ENCODE measurements around the gene AHDC1. TPM values are rescaled to one million over a fixed set of nuclear protein-coding genes. Genes with fewer than 3 reads are reported as not detected.
"Not testable (repeated sequence)": the region's sequence is repeated elsewhere in the genome, so short reads cannot be mapped to it uniquely, and the experiment has no call there.

Gene AHDC1
- polyA plus RNA-seq, 1 donor = 19.5 TPM

DNA sequence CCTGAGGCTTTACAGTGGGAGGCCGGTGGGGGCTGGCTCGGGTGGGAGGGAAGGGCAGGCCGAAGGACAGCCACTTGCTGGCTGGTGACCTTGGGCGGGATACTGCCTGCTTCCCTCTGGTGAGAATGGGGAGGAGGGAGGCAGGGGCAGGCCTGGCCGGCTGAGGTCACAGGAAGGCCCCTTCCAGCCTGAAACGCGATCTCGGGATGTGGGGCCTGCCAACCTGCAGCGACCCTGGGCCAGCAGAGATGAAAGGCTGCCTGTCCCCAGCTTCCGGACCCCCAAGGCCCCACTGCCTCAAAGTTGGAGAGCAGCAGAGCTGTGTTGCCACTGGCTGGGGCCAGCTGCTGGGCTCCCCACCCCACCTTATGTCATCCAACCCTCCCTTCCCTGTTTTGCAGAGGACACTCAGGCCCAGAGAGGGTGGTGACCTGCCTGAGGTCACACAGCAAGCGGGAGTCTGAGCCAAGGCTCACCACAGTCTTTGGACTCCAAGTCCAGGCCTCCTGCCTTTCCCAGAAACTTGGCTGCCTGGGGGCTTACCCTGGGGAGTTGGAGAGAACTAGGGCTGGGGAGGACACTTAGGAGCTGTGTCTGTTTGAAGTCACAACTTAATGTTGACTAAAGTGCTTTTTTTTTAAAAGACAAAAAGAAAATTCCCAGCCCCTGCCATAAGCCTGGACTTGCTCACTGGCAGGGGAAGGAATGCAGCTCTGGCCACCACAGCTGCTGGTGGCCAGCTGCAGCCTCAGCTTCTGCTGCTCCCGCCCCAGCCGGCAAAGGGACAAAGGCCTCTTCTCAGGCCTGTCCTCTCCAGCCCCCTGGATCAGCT, 99.1 kb downstream of the AHDC1 start:
- H3K9me3 ChIP-seq (ENCODE audit: control insufficient read depth, low read depth, low read length) = no peaks in the 10 kb centered on the region
- DNase-seq = peak in 1 of 2 donors; percentile 75

DNA sequence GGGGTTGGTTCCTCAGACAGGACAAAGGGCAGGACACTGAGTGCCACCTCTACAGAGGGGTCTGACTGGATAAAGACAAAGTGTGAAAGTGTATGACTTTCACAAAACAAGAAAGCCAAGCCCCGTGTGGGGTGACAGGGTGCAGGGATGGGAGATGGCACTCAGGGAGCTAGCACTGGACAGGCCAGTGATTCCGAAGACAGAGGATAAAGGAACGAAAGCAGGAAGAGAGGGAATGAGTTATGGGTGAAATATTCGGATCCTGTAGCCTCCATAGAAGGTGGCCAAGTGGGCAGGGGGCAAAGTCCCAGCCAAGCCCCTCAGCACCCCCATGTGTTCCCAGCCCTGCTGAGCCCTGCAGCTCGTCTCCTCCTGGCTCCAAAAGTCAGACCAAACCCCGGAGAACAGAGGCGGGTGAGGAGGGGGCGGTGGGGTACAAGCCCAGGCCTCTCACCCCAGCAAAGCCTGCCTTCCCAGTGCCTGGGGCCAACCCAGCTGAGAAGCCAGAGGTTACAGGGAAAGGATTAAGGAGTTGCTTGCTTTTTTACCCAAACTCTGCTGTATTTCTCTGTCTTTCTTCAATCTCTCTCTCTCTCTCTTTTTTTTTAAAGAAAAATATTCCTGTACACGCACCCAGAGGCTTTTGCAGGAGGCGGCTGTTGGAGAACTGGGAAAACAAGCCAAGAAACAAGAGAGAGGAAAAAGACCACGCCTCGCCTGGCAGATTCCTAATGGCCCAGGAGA, 99.9 kb downstream of the AHDC1 start:
- Histone ChIP-seq H3K4me1 (ENCODE audit: control insufficient read depth, insufficient read depth, low read length) (peaks cover 25% of the 10 kb centered on the region), H3K4me3 (ENCODE audit: low read length) (no peak overlapping the region), H3K27ac (ENCODE audit: low read length) (peak overlapping the region; percentile 70), H3K9me3 (ENCODE audit: control insufficient read depth, low read depth, low read length) (no peaks in the 10 kb centered on the region), H3K36me3 (ENCODE audit: control insufficient read depth, insufficient read depth, low read length) (no peaks in the 10 kb centered on the region), H3K27me3 (ENCODE audit: control insufficient read depth, insufficient read depth, low read length) (no peaks in the 10 kb centered on the region)
- peak in 1 of 2 donors; percentile 50 for DNase-seq
- no CpG with 5 or more reads among the region's 12 CpGs for whole genome bisulfite sequencing (ENCODE audit: insufficient coverage, low lambda C conversion rate)

More for the DNA sequence above, 99.1 kb downstream of the AHDC1 start:
- no CpG with 5 or more reads among the region's 13 CpGs for WGBS (ENCODE audit: insufficient coverage, low lambda C conversion rate)
- Histone ChIP-seq H3K36me3 (ENCODE audit: control insufficient read depth, insufficient read depth, low read length) (no peaks in the 10 kb centered on the region), H3K27me3 (ENCODE audit: control insufficient read depth, insufficient read depth, low read length) (no peaks in the 10 kb centered on the region), H3K4me1 (ENCODE audit: control insufficient read depth, insufficient read depth, low read length) (peaks cover 32% of the 10 kb centered on the region), H3K4me3 (ENCODE audit: low read length) (no peak overlapping the region), H3K27ac (ENCODE audit: low read length) (peak overlapping the region; percentile 70)

DNA sequence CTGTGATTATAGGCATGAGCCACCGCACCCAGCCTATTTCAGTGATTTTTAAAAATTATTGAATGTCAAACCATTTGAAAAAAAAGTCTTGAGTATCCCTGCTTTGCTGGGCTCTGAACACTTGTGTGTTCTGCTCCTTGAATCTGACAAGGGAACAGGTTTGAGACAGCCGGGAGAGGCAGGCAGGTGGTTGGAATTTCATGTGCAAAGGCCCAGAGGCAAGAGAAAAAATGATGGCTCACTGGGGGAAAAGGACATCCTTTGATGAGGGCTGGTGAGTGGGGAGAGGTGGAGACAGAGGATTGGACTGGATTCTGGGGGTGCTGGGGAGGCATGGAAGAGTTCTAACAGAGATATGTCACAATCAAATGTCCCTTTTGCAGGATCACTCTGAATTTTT, 100.9 kb downstream of the AHDC1 start:
- Histone ChIP-seq H3K27ac (ENCODE audit: low read length) (no peak overlapping the region), H3K9me3 (ENCODE audit: control insufficient read depth, low read depth, low read length) (no peaks in the 10 kb centered on the region), H3K36me3 (ENCODE audit: control insufficient read depth, insufficient read depth, low read length) (no peaks in the 10 kb centered on the region), H3K4me1 (ENCODE audit: control insufficient read depth, insufficient read depth, low read length) (peaks cover 22% of the 10 kb centered on the region), H3K27me3 (ENCODE audit: control insufficient read depth, insufficient read depth, low read length) (no peaks in the 10 kb centered on the region), H3K4me3 (ENCODE audit: low read length) (no peak overlapping the region)
- no CpG with 5 or more reads among the region's 2 CpGs for WGBS (ENCODE audit: insufficient coverage, low lambda C conversion rate)
- DNase-seq = no peak

DNA sequence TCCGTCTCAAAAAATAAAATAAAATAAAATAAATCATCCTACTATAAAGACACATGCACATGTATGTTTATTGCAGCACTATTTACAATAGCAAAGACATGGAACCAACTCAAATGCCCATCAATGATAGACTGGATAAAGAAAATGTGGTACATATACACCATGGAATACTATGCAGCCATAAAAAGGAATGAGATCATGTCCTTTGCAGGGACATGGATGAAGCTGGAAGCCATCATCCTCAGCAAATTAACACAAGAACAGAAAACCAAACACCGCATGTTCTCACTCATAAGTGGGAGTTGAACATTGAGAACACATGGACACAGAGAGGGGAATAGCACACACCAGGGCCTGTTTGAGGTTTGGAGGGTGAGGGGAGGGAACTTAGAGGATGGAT, 102.8 kb downstream of the AHDC1 start:
- not testable (repeated sequence) for DNase-seq

DNA sequence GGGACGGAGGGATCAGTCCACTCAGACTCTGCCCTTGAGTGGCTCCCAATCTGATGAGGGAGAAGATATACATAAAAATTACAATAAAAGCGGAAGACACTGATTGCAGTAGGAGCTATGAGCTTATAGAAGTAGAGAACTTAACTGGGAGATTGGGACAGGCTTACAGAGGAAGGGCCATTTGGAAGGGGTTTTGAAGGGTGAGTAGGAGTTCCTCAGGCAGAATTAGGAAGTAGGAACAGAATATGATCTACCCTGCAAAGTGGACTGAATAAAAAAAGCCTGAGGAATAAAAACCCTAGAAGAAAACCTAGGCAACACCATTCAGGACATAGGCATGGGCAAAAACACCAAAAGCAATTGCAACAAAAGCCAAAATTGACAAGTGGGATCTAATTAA, 104.8 kb downstream of the AHDC1 start:
- DNase-seq = no peak
- no peaks in the 10 kb centered on the region for H3K36me3 ChIP-seq (ENCODE audit: control insufficient read depth, insufficient read depth, low read length)
- H3K27me3 ChIP-seq (ENCODE audit: control insufficient read depth, insufficient read depth, low read length) = no peaks in the 10 kb centered on the region
- H3K4me3 ChIP-seq (ENCODE audit: low read length) = no peak overlapping the region
- no peaks in the 10 kb centered on the region for H3K9me3 ChIP-seq (ENCODE audit: control insufficient read depth, low read depth, low read length)
- H3K4me1 ChIP-seq (ENCODE audit: control insufficient read depth, insufficient read depth, low read length) = peaks cover 7% of the 10 kb centered on the region
- WGBS (ENCODE audit: insufficient coverage, low lambda C conversion rate) = 100% methylated on average over 2 of the region's 2 CpGs
- no peak overlapping the region for H3K27ac ChIP-seq (ENCODE audit: low read length)

More for the DNA sequence above, 102.8 kb downstream of the AHDC1 start:
- not testable (repeated sequence) for H3K36me3 ChIP-seq (ENCODE audit: control insufficient read depth, insufficient read depth, low read length); H3K27me3 ChIP-seq (ENCODE audit: control insufficient read depth, insufficient read depth, low read length); H3K27ac ChIP-seq (ENCODE audit: low read length); H3K9me3 ChIP-seq (ENCODE audit: control insufficient read depth, low read depth, low read length); H3K4me3 ChIP-seq (ENCODE audit: low read length)
- WGBS (ENCODE audit: insufficient coverage, low lambda C conversion rate) = no CpG with 5 or more reads among the region's 2 CpGs
- H3K4me1 ChIP-seq (ENCODE audit: control insufficient read depth, insufficient read depth, low read length) = peaks cover 22% of the 10 kb centered on the region

DNA sequence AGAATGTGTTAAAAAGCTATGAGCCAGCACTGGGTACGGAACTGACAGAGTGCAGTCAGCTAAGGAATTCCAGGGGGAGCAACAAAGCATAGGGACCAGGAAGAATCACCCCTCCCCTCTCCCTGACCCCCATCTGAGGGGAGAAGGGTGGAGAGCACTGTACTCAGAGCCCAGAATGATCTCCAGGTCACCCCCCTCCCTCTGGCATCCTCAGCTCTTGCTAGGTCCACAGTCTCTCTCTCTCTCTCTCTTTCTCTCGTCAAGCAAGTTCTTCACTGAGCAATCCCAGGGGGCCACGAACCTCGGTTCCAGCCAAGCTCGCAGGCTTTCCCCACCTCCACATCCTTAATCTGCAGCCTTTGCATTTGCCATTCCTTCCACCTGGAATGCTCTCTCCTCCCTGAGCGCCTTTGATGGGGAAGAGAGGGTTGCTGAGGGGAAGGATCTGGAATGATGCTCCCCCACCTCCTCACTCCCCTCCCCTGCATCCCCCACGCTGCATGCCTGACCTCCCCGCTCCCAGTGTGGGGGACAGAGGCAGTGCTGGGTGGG, 107.3 kb downstream of the AHDC1 start:
- H3K4me1 ChIP-seq (ENCODE audit: control insufficient read depth, insufficient read depth, low read length) = peaks cover 10% of the 10 kb centered on the region
- no peaks in the 10 kb centered on the region for H3K27me3 ChIP-seq (ENCODE audit: control insufficient read depth, insufficient read depth, low read length)
- WGBS (ENCODE audit: insufficient coverage, low lambda C conversion rate) = 27% methylated on average over 2 of the region's 8 CpGs
- peak in 1 of 2 donors; percentile 34 for DNase-seq
- no peaks in the 10 kb centered on the region for H3K36me3 ChIP-seq (ENCODE audit: control insufficient read depth, insufficient read depth, low read length)
- H3K4me3 ChIP-seq (ENCODE audit: low read length) = no peak overlapping the region
- H3K9me3 ChIP-seq (ENCODE audit: control insufficient read depth, low read depth, low read length) = no peaks in the 10 kb centered on the region
- H3K27ac ChIP-seq (ENCODE audit: low read length) = no peak overlapping the region

DNA sequence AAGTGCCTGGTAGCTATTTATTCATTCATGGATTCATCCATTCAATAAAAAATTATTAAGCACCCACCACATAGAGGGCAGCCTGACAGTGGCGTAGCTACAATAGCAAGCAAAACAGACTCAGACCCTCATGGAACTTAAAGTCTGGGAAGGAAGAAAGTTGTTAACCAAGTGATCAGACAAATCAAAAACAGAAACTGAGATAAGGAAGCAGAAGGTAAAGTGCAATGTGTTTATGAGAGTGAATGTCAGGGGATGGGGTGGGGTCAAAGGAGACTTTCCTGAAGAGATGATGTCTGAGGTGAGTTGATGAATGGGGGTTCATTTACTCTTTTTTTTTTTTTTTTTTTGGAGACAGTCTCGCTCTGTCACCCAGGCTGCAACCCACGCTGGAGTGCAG, 111.1 kb downstream of the AHDC1 start:
- Histone ChIP-seq H3K36me3 (ENCODE audit: control insufficient read depth, insufficient read depth, low read length) (no peaks in the 10 kb centered on the region), H3K9me3 (ENCODE audit: control insufficient read depth, low read depth, low read length) (no peaks in the 10 kb centered on the region), H3K4me1 (ENCODE audit: control insufficient read depth, insufficient read depth, low read length) (peaks cover 24% of the 10 kb centered on the region), H3K4me3 (ENCODE audit: low read length) (no peak overlapping the region), H3K27me3 (ENCODE audit: control insufficient read depth, insufficient read depth, low read length) (no peaks in the 10 kb centered on the region), H3K27ac (ENCODE audit: low read length) (peak overlapping the region; percentile 80)
- no CpG with 5 or more reads among the region's 3 CpGs for WGBS (ENCODE audit: insufficient coverage, low lambda C conversion rate)
- peak in 1 of 2 donors; percentile 86 for DNase-seq

DNA sequence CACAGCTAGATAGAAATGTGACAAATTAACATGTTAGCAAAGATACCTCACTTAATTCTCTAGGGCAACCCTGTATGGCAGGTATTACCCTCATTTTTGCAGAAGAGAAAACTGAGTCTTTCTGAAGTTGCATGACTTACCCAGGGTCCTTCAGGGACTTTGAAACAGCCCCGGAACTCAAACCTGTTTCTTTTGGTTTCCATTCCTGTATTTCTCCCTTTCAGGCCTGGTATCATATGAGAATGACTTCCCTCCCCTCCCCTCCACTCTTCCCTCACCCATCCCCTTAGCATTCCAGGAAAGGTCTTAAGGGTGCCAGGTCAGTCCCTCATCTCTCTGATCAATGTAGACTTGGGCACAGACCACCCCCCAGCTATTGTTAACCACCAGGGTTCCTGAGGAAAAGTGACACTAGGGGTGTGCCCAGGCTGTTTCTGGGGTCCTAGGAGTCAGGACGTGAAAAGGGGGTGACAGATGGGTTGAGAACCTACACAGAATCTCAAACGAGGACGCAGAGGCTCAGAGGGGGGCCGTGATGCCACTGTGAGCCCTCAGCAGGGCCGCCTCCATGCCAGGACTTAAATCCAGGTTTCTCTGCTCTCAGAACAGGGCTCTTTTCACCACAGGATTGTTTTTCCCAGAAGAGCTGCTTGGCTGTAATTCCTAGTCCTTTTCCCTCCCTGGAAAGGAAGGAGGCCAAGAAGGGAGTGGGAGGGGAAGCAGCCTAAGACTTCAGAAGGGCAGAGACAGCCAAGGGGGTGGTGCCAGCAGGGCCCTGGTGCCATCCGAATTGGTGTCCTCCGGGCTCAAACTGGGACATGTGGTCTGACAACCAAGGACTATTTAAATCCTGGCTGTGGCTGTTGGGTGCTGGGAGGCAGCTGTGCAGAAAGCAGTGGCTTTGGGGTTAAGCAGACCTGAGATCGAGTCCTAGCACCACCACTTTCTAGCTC, 111.9 kb downstream of the AHDC1 start:
- no CpG with 5 or more reads among the region's 9 CpGs for WGBS (ENCODE audit: insufficient coverage, low lambda C conversion rate)
- H3K4me1 ChIP-seq (ENCODE audit: control insufficient read depth, insufficient read depth, low read length) = peaks cover 24% of the 10 kb centered on the region
- no peaks in the 10 kb centered on the region for H3K27me3 ChIP-seq (ENCODE audit: control insufficient read depth, insufficient read depth, low read length)
- no peak overlapping the region for H3K4me3 ChIP-seq (ENCODE audit: low read length)
- peak in 1 of 2 donors; percentile 50 for DNase-seq
- peak overlapping the region; percentile 80 for H3K27ac ChIP-seq (ENCODE audit: low read length)
- H3K36me3 ChIP-seq (ENCODE audit: control insufficient read depth, insufficient read depth, low read length) = no peaks in the 10 kb centered on the region
- H3K9me3 ChIP-seq (ENCODE audit: control insufficient read depth, low read depth, low read length) = no peaks in the 10 kb centered on the region

DNA sequence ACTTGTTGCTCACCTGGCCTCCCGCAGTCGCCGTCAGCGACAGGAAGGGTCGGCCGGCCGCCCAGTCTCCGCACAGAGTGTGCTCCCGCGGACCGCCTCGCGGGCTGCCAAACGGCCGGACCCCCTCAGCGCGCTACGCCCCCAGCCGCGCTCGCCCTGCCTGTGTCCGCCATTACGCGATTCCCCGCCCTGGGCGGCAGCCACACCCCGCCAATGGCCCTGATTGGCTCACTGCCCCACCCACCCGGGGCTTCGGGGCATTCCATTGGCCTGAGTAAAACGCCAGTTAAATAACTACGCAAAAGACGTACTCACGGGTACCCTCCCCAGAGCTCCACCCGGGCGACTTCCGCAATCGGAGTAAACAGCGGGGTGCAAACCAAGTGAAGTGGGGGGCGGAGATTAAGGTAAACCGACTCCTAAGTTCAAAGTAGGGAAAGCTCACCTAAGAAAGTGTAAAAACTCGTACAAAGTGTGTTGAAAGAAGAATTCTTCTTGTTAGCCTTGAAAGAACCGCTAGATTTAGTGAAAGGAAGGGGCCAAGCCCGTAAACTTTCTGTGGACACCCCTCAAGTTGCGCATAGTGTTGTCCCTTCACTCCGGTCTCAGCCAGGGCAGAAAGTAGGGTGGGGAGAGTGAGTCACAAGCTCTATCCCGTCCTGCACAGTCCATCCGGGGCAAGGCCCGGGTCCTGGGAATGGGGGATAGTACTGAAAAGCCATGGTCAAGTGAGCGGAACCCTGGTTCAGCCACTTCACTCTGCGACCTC, 113.8 kb downstream of the AHDC1 start, which contains the start of gene WASF2:
Gene WASF2 (minus strand): TSS at position 195 of the 769 bp plus-strand sequence. CDS start 61,277 bp downstream, outside the sequence.
- WGBS (ENCODE audit: insufficient coverage, low lambda C conversion rate) = 0% methylated on average over 1 of the region's 50 CpGs
- H3K4me1 ChIP-seq (ENCODE audit: control insufficient read depth, insufficient read depth, low read length) = peaks cover 27% of the 10 kb centered on the region
- peak within 1 kb of the TSS; percentile 89 for H3K4me3 ChIP-seq (ENCODE audit: low read length)
- DNase-seq = peak; percentile 97 to 99
- H3K27me3 ChIP-seq (ENCODE audit: control insufficient read depth, insufficient read depth, low read length) = no peaks in the 10 kb centered on the region
- no peaks in the 10 kb centered on the region for H3K36me3 ChIP-seq (ENCODE audit: control insufficient read depth, insufficient read depth, low read length)
- no peaks in the 10 kb centered on the region for H3K9me3 ChIP-seq (ENCODE audit: control insufficient read depth, low read depth, low read length)
- H3K27ac ChIP-seq (ENCODE audit: low read length) = peak within 1 kb of the TSS; percentile 98

Data from large intestine (tissue), 3 donors.